ENCODE measurements around the gene PCDHGA9. TPM values are rescaled to one million over a fixed set of nuclear protein-coding genes. Genes with fewer than 3 reads are reported as not detected.

The PCDHGA9 gene
- total RNA-seq = 1 to 10 TPM; 2.4 to 8.4 (median 4.5) TPM

DNA sequence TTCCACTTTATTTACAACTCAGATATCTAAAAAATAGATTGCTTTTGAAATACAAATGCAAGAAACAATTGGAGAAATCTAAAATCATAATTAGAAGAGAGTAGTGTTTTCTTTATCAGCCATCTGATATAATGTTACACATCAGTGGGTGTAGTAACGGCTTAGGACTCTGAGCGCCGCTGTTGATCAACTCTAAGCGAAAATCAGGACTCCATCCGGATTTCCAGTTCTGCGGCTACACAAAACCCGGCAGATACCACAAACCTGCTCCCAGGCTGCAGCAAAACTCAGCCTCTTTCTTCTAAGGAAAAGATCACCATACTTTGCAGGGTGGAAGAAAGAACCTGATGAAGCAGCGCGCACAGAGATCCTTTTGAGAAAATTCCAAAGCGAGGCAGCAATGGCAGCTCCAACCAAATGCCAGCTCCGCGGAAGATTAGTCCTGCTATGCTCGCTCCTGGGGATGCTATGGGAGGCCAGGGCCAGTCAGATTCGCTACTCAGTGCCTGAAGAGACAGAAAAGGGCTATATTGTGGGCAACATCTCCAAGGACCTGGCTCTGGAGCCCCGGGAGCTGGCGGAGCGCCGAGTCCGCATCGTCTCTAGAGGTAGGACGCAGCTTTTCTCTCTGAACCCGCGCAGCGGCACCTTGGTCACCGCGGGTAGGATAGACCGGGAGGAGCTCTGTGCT, at the start of gene PCDHGA9:
TSS of gene PCDHGA9 (plus strand) at position 226 of the 691 bp plus-strand sequence. CDS start at position 401, 175 bp downstream.
- peak in 1 of 2 donors; percentile 77 for DNase-seq
- WGBS, 2 donors = 20 to 22% methylated on average over 27 of the region's 27 CpGs
- no peak for ATAC-seq (ENCODE audit: low FRiP score in 2 of 2)
- peaks cover 45 to 84% (median 81%) of the 10 kb centered on the region in 4 donors for H3K9me3 ChIP-seq
- H3K4me3 ChIP-seq = peak within 1 kb of the TSS in 2 of 4 donors; percentile 11 to 31
- no peaks in the 10 kb centered on the region for H3K36me3 ChIP-seq
- no peak within 1 kb of the TSS for H3K27ac ChIP-seq
- H3K27me3 ChIP-seq = no peaks in the 10 kb centered on the region
- TF ChIP-seq, protein P1, sequence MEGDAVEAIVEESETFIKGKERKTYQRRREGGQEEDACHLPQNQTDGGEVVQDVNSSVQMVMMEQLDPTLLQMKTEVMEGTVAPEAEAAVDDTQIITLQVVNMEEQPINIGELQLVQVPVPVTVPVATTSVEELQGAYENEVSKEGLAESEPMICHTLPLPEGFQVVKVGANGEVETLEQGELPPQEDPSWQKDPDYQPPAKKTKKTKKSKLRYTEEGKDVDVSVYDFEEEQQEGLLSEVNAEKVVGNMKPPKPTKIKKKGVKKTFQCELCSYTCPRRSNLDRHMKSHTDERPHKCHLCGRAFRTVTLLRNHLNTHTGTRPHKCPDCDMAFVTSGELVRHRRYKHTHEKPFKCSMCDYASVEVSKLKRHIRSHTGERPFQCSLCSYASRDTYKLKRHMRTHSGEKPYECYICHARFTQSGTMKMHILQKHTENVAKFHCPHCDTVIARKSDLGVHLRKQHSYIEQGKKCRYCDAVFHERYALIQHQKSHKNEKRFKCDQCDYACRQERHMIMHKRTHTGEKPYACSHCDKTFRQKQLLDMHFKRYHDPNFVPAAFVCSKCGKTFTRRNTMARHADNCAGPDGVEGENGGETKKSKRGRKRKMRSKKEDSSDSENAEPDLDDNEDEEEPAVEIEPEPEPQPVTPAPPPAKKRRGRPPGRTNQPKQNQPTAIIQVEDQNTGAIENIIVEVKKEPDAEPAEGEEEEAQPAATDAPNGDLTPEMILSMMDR (IDR thresholded peaks at IDR 0.05) = peak in 1 of 6 experiments; percentile 40
- no peak for TF ChIP-seq POLR2A (IDR thresholded peaks at IDR 0.05)
- no peaks in the 10 kb centered on the region for H3K4me1 ChIP-seq

DNA sequence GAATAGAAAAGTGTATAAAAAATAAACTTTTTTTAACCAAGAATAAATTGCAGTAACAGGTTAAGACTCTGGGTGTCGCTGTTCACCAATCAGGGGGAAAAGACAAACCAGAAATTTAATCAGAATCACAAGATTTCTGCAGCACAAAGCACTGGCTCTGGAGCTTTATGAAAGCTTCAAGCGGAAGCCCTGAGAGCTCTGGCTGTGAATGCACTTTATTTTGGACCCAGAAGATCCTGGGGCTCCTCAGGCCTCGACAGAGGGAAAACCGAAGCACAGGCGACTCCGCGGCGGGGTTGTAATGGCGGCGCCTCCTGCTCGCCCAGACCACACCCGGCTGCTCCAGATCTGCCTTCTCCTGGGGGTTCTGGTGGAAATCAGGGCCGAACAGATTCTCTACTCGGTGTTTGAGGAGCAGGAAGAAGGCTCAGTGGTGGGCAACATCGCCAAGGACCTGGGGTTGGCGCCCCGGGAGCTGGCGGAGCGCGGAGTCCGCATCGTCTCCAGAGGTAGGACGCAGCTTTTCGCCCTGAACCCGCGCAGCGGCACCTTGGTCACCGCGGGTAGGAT, 47.6 kb upstream of the PCDHGA9 start, which contains the start of gene PCDHGA4:
TSS of gene PCDHGA4 (plus strand) at position 122 of the 570 bp plus-strand sequence. CDS start at position 209, 87 bp downstream.
- Histone ChIP-seq H3K36me3 (no peaks in the 10 kb centered on the region), H3K4me3 (peak within 1 kb of the TSS in 3 of 4 donors; percentile 19 to 28 (median 25)), H3K9me3 (peaks cover 25 to 85% (median 68%) of the 10 kb centered on the region in 4 donors), H3K27me3 (no peaks in the 10 kb centered on the region), H3K27ac (no peak within 1 kb of the TSS), H3K4me1 (no peaks in the 10 kb centered on the region)
- TF ChIP-seq POLR2AphosphoS5 (IDR thresholded peaks at IDR 0.05) = no peak
- no peak for TF ChIP-seq EP300 (IDR thresholded peaks at IDR 0.05)
- TF ChIP-seq, protein P1 (IDR thresholded peaks at IDR 0.05) = no peak
- no peak for TF ChIP-seq POLR2A (IDR thresholded peaks at IDR 0.05)
- DNase-seq = peak in 1 of 2 donors; percentile 77
- no peak for ATAC-seq (ENCODE audit: low FRiP score in 2 of 2)
- 16 to 19% methylated on average over 22 to 25 of the region's 29 CpGs for WGBS, 2 donors

DNA sequence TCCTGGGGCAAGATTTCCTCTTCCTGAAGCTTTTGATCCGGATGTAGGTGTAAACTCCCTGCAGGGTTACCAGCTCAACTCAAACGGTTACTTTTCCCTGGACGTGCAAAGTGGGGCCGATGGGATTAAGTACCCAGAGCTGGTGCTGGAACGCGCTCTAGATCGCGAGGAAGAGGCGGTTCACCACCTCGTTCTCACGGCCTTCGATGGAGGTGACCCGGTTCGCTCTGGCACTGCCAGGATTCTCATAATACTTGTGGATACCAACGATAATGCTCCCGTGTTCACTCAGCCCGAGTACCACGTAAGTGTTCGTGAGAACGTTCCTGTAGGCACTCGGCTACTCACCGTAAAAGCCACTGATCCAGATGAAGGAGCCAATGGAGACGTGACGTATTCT, 46.9 kb upstream of the PCDHGA9 start:
- Histone ChIP-seq H3K4me3 (peak overlapping the region in 1 of 4 donors; percentile 28), H3K27me3 (no peaks in the 10 kb centered on the region), H3K9me3 (peaks cover 28 to 85% (median 66%) of the 10 kb centered on the region in 4 donors), H3K4me1 (no peaks in the 10 kb centered on the region), H3K27ac (no peak overlapping the region), H3K36me3 (no peaks in the 10 kb centered on the region)
- TF ChIP-seq POLR2AphosphoS5 (IDR thresholded peaks at IDR 0.05) = no peak
- no peak for TF ChIP-seq EP300 (IDR thresholded peaks at IDR 0.05)
- 48 to 56% methylated on average over 21 to 24 of the region's 24 CpGs for WGBS, 2 donors
- ATAC-seq (ENCODE audit: low FRiP score in 2 of 2) (no peak), DNase-seq (no peak)

DNA sequence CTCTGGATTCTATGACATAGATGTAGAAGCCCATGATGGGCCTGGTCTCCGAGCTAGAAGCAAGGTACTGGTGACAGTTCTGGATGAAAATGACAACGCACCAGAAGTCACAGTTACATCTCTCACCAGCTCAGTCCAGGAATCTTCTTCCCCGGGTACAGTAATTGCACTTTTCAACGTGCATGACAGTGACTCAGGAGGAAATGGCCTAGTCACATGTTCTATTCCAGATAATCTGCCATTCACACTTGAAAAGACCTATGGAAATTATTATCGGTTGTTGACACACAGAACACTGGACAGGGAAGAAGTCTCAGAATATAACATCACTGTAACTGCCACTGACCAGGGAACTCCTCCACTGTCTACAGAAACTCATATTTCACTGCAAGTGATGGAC, 46.4 kb upstream of the PCDHGA9 start:
- H3K9me3 ChIP-seq = peaks cover 33 to 85% (median 66%) of the 10 kb centered on the region in 4 donors
- DNase-seq (no peak), ATAC-seq (ENCODE audit: low FRiP score in 2 of 2) (no peak)
- H3K36me3 ChIP-seq = no peaks in the 10 kb centered on the region
- no peaks in the 10 kb centered on the region for H3K27me3 ChIP-seq
- H3K4me1 ChIP-seq = no peaks in the 10 kb centered on the region
- 72 to 77% methylated on average over 5 of the region's 5 CpGs for WGBS, 2 donors
- H3K4me3 ChIP-seq = no peak overlapping the region
- TF ChIP-seq POLR2AphosphoS5 (IDR thresholded peaks at IDR 0.05) = no peak
- TF ChIP-seq, protein P1 (IDR thresholded peaks at IDR 0.05) = no peak
- no peak for TF ChIP-seq EP300 (IDR thresholded peaks at IDR 0.05)
- TF ChIP-seq POLR2A (IDR thresholded peaks at IDR 0.05) = no peak
- no peak overlapping the region for H3K27ac ChIP-seq

DNA sequence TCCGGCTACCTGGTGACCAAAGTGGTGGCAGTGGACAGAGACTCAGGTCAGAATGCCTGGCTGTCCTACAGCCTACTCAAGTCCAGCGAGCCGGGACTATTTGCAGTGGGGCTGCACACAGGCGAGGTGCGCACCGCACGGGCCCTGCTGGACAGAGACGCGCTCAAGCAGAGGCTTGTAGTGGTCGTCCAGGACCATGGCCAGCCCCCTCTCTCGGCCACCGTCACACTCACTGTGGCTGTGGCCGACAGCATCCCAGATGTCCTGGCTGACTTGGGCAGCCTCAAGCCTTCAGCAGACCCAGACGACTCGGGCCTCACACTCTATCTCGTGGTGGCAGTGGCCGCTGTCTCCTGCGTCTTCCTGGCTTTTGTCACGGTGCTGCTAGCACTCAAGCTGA, 45.6 kb upstream of the PCDHGA9 start:
- Histone ChIP-seq H3K27ac (no peak overlapping the region), H3K36me3 (no peaks in the 10 kb centered on the region), H3K4me1 (no peaks in the 10 kb centered on the region), H3K4me3 (no peak overlapping the region), H3K27me3 (no peaks in the 10 kb centered on the region), H3K9me3 (peaks cover 33 to 85% (median 66%) of the 10 kb centered on the region in 4 donors)
- ATAC-seq (ENCODE audit: low FRiP score in 2 of 2) (no peak), DNase-seq (no peak)
- 45 to 58% methylated on average over 4 to 7 of the region's 19 CpGs for WGBS, 2 donors
- TF ChIP-seq POLR2AphosphoS5 (IDR thresholded peaks at IDR 0.05) (no peak), POLR2A (IDR thresholded peaks at IDR 0.05) (no peak), EP300 (IDR thresholded peaks at IDR 0.05) (no peak)
- TF ChIP-seq, protein P1 (IDR thresholded peaks at IDR 0.05) = no peak

All from upper lobe of left lung (tissue), 6 donors.